Activated naive CD8-positive, alpha-beta T cell treated with anti-CD3 and anti-CD28 coated beads, Interleukin-2, amount 50 U/mL, for 16 hours (primary cell): ENCODE measurements around the gene CYB561D2.

Source experiments
- DNase-seq: peaks from one replicate; pipeline ENCODE4 v3.0.0-alpha.2; 2020; ENCODE audit warnings: low read depth, low spot score

The CYB561D2 gene

DNA sequence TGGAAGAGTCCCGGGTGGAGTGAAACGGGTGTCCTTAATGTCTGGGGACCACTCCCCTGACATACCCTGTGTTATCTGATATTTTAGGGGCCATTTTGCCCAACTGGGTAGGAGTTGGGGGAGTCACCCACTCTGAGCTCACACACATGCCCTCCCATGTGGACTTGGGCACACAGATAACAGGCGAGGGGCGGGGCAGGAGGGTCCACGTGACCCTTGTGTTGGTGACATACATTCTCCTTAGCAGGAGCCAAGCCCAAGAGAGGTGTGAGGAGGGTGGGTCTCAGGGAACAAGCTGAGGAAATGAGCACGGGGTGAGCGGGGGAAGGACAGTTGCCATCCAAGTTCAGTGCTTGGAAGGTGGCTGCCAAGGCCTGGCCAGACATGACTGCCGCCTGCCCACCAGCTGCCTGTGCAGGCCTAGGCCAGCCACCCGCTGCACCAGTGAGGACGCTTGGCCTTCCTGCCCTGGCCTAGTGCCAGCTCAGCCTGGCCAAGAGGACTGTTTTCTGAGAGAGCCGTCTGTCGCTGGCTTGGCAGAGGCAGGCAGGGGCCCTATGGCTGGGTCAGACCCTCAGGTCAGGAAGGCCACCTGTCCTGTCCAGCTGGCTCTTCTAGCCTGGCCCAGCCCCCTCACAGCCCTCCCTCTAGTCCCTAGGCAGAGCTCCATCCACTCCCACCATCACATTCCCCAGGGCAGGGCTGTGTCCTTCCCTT, 40.0 kb downstream of the CYB561D2 start:
- no peak for DNase-seq

DNA sequence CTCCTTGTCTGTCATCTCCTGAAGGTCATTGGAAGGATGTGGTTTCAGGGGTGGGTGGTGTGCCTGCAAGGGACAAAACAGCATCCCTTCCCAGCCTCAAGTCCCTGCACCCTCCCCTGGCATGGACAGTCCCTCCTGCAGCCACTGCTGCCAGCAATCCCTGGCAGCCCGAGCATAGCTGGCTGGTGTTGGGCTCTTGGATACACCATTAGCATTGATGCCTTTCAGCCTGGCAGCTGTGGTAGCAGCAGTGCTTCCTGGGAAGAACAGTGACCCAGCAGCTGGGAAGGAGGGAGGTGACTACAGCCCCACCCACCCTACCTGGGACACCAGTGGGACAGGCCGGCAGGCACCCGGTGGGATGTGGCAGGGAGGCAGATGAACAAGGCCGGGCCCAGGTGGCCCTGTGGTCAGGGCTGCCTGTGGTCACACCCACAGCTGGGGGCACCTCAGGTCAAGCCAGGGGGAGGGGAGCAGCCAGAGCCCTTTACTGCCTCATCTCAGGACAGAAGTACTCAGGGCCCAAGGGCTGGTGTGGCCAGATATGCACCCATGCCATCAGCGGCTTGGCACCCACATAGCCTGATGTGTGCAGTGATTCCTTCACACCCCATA, 41.5 kb downstream of the CYB561D2 start:
- DNase-seq = no peak

DNA sequence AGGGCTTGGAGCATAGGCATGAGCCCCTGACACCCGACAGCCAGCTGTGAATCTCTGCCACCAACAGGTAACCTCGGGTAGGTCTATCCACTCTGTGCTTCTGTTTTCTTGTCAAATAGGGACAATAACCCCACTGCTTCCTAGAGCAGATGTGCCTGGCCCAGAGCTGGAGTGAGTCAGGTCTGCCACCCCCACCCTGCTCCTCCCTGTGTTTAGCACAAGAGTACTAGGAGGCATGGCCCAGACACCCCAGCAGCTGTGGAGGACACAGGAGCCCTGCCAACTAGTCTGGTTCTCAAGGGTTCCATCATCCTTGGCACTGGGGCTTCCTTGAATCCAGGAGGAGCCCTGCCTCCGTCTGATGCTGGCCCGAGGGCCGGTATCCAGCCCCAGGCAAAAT, 42.4 kb downstream of the CYB561D2 start:
- DNase-seq = no peak

DNA sequence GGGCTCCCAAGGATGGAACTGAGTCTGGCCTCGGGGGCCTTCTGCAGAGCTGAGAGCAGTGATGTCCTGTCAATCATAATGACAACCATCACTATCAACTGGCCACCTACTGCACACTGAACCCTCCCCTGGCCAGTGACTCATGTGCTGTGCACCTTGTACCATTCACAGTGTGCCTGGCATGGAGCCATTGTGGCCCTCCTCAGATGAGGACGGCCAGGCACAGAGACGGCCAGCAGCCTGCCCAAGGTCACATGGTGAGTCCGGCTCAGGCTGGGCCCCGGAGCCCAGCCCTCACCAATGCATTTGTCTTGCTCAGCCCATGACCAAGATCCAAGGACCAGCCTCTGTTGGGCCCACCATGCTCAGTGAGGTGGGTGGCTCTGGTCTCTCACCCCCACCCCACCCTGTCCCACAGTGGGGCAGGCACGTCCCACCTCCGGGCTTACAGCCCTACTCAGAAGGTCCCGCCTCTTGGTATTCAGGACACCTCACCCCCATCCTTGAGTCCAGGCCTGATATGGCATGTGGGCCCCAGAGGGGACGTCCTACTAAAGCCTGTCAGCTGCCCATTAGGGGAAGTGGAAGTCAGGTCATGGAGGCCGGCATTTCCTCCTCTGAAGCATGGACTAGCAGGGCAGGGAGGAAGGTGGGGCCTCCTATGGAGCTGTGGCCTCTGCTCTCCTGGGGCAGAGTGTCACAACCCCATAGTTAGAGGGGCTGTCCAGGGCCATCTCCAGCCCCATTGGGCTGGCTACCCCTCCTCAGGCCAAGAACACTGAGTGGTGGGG, 44.6 kb downstream of the CYB561D2 start:
- no peak for DNase-seq

DNA sequence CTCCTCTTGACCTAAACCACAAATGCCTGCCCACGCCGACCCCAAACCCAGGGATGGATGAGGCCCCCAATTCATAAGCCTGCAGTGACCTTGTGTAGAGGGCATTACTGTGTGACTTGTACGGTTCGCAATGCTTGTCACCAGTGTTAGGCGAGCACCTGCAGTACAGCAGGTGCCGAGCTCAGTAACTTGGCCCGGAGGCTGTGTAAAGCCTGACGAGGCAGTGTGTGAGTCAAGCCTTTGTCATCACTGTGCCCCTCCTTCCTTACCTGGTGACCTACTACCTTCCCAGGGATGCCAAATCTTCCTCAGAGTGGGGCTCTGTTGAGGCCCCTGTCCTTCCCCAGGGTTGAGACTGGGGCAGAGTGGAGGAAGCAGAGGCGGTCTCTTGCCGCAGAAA, 45.8 kb downstream of the CYB561D2 start:
- no peak for DNase-seq

DNA sequence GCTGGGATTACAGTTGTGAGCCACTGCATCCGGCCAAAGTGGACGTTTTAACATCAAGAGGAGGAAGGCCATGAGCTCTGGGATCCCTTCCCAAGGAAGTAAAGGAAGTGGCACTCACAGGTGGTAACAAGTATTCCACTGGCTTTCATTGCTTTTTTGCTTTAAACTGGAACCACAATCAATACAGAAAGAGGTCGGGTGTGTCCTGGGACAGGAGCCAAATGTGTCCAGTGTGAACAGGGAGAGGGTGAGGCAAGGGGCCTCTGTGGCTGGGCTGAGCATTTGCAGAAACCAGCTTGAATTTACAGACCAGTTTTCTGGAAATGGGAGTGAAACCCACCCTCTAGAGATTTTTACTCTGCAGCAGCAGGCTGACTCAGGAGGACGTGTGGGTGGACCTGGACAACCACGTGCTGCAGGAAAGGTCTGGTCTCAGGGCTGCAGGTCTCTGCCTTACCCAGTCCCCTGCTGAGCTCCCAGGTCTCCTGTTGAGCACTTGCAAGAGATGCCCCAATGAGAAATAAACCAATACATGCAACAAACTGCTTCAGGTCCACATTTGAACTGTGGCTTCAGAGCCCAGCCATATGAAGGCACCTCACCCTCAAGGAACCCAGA, 51.4 kb downstream of the CYB561D2 start:
- DNase-seq = no peak
